ENCODE data around the gene TUT4.

GRCh38 chr1:52469108-52469507, 83.8 kb downstream of the TUT4 start:
- TF ChIP-seq EP300 (IDR thresholded peaks at IDR 0.05) (no peak), CTCF (IDR thresholded peaks at IDR 0.05) (no peak)
